Gastroesophageal sphincter (tissue), 4 donors: ENCODE results near the gene AKAP6. TPM values are rescaled to one million over a fixed set of nuclear protein-coding genes. Genes with fewer than 3 reads are reported as not detected.

Source experiments
- ATAC-seq: fragments of 150-250 bp; one replicate; pipeline ENCODE4 v1.9.1; 2016; ENCODE audit warnings: mild to moderate bottlenecking, moderate library complexity
- H3K27ac ChIP-seq, 4 donors: fragments of 200-600 bp; sonication (generic) in 3 of 4; 1 replicate in 3 of 4; 2 replicates in 1 of 4; pipeline ENCODE4 v1.5.1; 2016 to 2019
- H3K27me3 ChIP-seq: fragments of 200-600 bp; sonication (generic); one replicate; pipeline ENCODE4 v1.5.1; 2019
- H3K36me3 ChIP-seq, 2 donors: fragments of 200-600 bp; sonication (generic); one replicate each; pipeline ENCODE4 v1.5.1; 2019; ENCODE audit warnings: control low read depth in 1 of 2
- H3K4me1 ChIP-seq, 3 donors: fragments of 200-600 bp; sonication (generic); 1 replicate in 2 of 3; 2 replicates in 1 of 3; pipeline ENCODE4 v1.5.1; 2016 to 2019; ENCODE audit warnings: control low read depth in 2 of 3
- H3K4me3 ChIP-seq, 2 donors: fragments of 200-600 bp; sonication (generic); one replicate each; pipeline ENCODE4 v1.5.1; 2019; ENCODE audit warnings: mild to moderate bottlenecking in 1 of 2, moderate library complexity in 1 of 2
- H3K9me3 ChIP-seq, 3 donors: fragments of 200-600 bp; sonication (generic); one replicate each; pipeline ENCODE4 v1.5.1; 2017 to 2019; ENCODE audit warnings: control low read depth in 2 of 3
- EP300 ChIP-seq: sonication (generic); formaldehyde crosslinking; IDR thresholded peaks from one replicate; pipeline ENCODE4 v1.6.1; 2017; ENCODE audit warnings: antibody characterized with exemption, mild to moderate bottlenecking
- POLR2A ChIP-seq, 2 donors: fragments of 450-650 bp; IDR thresholded peaks; one replicate each; pipeline ENCODE4 v1.6.1; 2017; ENCODE audit warnings: antibody characterized with exemption in 2 of 2, mild to moderate bottlenecking in 2 of 2, moderate library complexity in 1 of 2
- POLR2AphosphoS5 ChIP-seq: sonication (generic); formaldehyde crosslinking; IDR thresholded peaks from one replicate; pipeline ENCODE4 v1.6.1; 2017; ENCODE audit warnings: antibody characterized with exemption
- WGBS, 2 donors: methylation state at CpG; one replicate each; pipeline ENCODE4 v1.1.5; 2018; ENCODE audit warnings: low coverage in 1 of 2; 5-methylcytosine and 5-hydroxymethylcytosine counted together
- total RNA-seq, 4 donors: library from RNA; depleted of rRNA; stranded (reverse); fragments of >200 nt; gene quantifications; one replicate each; pipeline ENCODE4 v1.1.0, GENCODE V29; 2016
- TF ChIP-seq, protein P1 (sequence below), 4 experiments: fragments of 200-600 bp in 2 of 4; fragments of 450-650 bp in 2 of 4; sonication (generic) in 1 of 4; IDR thresholded peaks; one replicate each; pipeline ENCODE4 v1.5.1; 2017 to 2019; ENCODE audit warnings: antibody characterized with exemption in 4 of 4, mild to moderate bottlenecking in 2 of 4, moderate library complexity in 2 of 4

Gene AKAP6
- total RNA-seq, 4 donors from 2014 or later = 33.1 to 65.4 (median 45.0) TPM

DNA sequence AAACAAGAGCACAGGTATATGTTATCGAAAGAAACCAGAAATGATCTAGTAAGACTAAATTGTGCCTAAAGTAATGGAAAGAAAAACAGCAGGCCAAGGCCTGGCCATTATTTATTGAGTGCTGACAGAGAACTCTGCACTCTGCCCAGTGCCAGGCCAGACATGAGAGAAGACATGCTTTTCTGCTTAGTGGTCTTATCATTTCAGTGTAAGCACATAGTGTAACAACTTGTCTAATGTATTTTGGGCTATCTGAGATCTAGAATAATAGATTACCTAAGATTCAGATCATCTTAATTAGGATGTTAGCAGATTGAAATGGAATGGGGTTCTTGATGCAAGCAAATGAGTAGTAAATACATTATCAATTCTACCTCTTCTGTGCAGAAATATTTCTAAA is 278.3 kb downstream of the AKAP6 start:
- H3K4me1 ChIP-seq = peaks cover 4 to 56% (median 11%) of the 10 kb centered on the region in 3 donors
- H3K4me3 ChIP-seq = no peak overlapping the region
- no peak overlapping the region for H3K27ac ChIP-seq
- no peaks in the 10 kb centered on the region for H3K9me3 ChIP-seq
- TF ChIP-seq POLR2A (IDR thresholded peaks at IDR 0.05) = no peak
- TF ChIP-seq, protein P1, sequence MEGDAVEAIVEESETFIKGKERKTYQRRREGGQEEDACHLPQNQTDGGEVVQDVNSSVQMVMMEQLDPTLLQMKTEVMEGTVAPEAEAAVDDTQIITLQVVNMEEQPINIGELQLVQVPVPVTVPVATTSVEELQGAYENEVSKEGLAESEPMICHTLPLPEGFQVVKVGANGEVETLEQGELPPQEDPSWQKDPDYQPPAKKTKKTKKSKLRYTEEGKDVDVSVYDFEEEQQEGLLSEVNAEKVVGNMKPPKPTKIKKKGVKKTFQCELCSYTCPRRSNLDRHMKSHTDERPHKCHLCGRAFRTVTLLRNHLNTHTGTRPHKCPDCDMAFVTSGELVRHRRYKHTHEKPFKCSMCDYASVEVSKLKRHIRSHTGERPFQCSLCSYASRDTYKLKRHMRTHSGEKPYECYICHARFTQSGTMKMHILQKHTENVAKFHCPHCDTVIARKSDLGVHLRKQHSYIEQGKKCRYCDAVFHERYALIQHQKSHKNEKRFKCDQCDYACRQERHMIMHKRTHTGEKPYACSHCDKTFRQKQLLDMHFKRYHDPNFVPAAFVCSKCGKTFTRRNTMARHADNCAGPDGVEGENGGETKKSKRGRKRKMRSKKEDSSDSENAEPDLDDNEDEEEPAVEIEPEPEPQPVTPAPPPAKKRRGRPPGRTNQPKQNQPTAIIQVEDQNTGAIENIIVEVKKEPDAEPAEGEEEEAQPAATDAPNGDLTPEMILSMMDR (IDR thresholded peaks at IDR 0.05) = no peak
- no peak for TF ChIP-seq POLR2AphosphoS5
- no peak for TF ChIP-seq EP300
- no peaks in the 10 kb centered on the region for H3K27me3 ChIP-seq
- no peak for ATAC-seq
- H3K36me3 ChIP-seq = no peaks in the 10 kb centered on the region
- whole genome bisulfite sequencing, 2 donors = 38 to 56% methylated on average over 1 of the region's 1 CpG

DNA sequence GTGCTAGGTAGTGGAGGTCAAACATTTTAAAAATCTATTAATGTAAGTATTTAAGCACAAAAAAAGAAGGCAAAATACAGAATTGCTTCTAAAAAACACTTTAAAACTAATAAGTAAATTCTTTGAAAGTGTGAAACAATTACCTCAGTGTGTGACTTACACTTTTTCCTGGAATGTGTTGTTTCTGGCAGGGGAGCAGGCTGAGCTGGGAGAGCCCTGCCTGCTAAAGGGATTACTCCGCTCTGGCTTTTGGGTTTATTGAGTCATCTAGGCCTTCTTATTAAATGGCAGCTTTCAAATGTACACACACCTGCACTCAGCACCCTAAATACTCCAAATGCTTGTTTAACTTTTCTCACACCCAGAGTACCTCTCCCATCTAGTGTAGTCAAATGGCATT is 279.8 kb downstream of the AKAP6 start:
- Histone ChIP-seq H3K4me1 (peaks cover 4 to 57% (median 11%) of the 10 kb centered on the region in 3 donors), H3K4me3 (no peak overlapping the region), H3K36me3 (no peaks in the 10 kb centered on the region), H3K27me3 (no peaks in the 10 kb centered on the region), H3K27ac (no peak overlapping the region), H3K9me3 (no peaks in the 10 kb centered on the region)
- TF ChIP-seq POLR2A (IDR thresholded peaks at IDR 0.05) (no peak), EP300 (no peak), POLR2AphosphoS5 (peak; percentile 35)
- TF ChIP-seq, protein P1 (IDR thresholded peaks at IDR 0.05) = no peak
- 23 to 78% methylated on average over 1 of the region's 1 CpG for WGBS, 2 donors
- no peak for ATAC-seq

DNA sequence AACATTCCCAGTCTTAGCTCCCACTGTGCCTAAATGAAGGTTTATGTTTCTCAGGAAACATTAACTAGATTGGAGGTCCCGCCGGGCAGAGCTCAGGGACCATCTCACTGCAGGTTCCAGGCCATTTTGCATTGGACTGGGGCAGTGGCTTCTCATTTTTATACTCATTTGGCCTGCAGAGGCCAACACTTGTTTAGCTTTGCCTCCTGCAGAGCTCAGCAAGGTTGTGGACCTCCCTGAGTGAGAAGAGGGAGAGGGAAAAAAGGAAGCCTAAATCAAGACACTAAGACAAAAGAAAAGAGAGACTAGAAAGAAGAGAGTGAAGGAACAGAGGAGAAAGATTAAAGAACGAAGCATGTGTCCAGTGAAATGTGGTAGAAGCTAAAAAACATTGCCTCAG is 280.3 kb downstream of the AKAP6 start:
- WGBS, 2 donors = 80 to 85% methylated on average over 1 to 3 of the region's 3 CpGs
- TF ChIP-seq, protein P1 (IDR thresholded peaks at IDR 0.05) = no peak
- TF ChIP-seq POLR2AphosphoS5 = no peak
- TF ChIP-seq POLR2A (IDR thresholded peaks at IDR 0.05) = no peak
- no peak for TF ChIP-seq EP300
- peaks cover 4 to 57% (median 11%) of the 10 kb centered on the region in 3 donors for H3K4me1 ChIP-seq
- H3K9me3 ChIP-seq = no peaks in the 10 kb centered on the region
- no peaks in the 10 kb centered on the region for H3K27me3 ChIP-seq
- no peak overlapping the region for H3K27ac ChIP-seq
- no peak for ATAC-seq
- no peaks in the 10 kb centered on the region for H3K36me3 ChIP-seq
- no peak overlapping the region for H3K4me3 ChIP-seq

DNA sequence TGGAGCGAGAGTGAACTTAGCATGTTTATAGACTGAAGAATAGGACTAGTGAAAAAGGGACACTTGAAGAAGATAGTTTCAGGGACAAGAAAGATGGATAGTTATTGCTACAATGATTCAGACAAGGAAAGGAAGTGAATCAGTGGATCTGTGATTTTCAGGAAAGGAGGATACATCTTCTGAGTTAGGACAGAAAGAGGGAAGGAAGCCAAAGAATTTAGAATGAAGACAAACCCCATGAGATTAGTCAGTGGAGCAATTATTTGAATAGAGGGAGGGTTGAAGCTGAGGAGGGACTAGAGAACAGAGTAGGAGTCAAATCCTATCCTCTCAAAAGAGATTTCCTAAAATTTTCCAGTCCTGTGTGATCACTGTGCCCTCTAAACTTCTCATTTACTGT is 282.7 kb downstream of the AKAP6 start:
- Histone ChIP-seq H3K27ac (peak overlapping the region in 3 of 4 donors; percentile 5 to 42 (median 12)), H3K4me3 (no peak overlapping the region), H3K4me1 (peaks cover 4 to 57% (median 10%) of the 10 kb centered on the region in 3 donors), H3K27me3 (no peaks in the 10 kb centered on the region), H3K36me3 (no peaks in the 10 kb centered on the region), H3K9me3 (no peaks in the 10 kb centered on the region)
- WGBS, 2 donors = 63% methylated on average over 1 of the region's 1 CpG; no CpG with 5 or more reads in 1 of the 2 donors
- TF ChIP-seq POLR2A (IDR thresholded peaks at IDR 0.05) (no peak), EP300 (no peak), POLR2AphosphoS5 (peak; percentile 94)
- ATAC-seq = no peak

DNA sequence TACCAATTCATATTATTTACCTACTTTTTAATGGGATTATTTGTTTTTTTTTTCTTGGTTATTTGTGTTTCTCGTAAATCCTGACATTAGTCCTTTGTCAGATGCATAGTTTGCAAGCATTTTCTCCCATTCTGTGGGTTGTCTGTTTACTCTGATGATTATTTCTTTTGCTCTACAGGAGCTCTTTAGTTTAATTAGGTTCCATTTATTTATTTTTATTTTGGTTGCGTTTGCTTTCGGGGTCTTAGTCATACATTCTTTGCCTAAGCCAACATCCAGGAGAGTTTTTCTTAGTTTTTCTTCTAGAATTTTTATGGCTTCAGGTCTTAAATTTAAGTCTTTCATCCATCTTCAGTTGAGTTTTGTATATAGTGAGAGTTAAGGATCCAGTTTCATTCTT is 289.9 kb downstream of the AKAP6 start:
- Histone ChIP-seq H3K4me1 (no peaks in the 10 kb centered on the region), H3K4me3 (no peak overlapping the region), H3K27me3 (no peaks in the 10 kb centered on the region), H3K27ac (no peak overlapping the region), H3K36me3 (no peaks in the 10 kb centered on the region), H3K9me3 (no peaks in the 10 kb centered on the region)
- TF ChIP-seq POLR2A (IDR thresholded peaks at IDR 0.05) = no peak
- TF ChIP-seq POLR2AphosphoS5 = no peak
- TF ChIP-seq, protein P1 (IDR thresholded peaks at IDR 0.05) = no peak
- TF ChIP-seq EP300 = no peak
- ATAC-seq = no peak
- WGBS, 2 donors = 90% methylated on average over 3 of the region's 3 CpGs; no CpG with 5 or more reads in 1 of the 2 donors
